Left forelimb (tissue), 1 donor: Measurements from ENCODE around the gene RADX.

Experiments used
- DNase-seq: peaks from one replicate; pipeline ENCODE4 v3.0.0-alpha.2; 2018; ENCODE audit warnings: low spot score

Gene RADX

GRCh38 chrX:106692425-106693065 is 80.8 kb downstream of the RADX start:
- no peak for DNase-seq

- DNase-seq = no peak
Observed at GRCh38 chrX:106696502-106696901, 84.7 kb downstream of the RADX start.

- DNase-seq = no peak
Observed at GRCh38 chrX:106698693-106699092, 86.9 kb downstream of the RADX start.

- no peak for DNase-seq
Observed at GRCh38 chrX:106702636-106703035, 90.9 kb downstream of the RADX start.

- DNase-seq = no peak
Observed at GRCh38 chrX:106706466-106706865, 94.7 kb downstream of the RADX start.

GRCh38 chrX:106707771-106708454 is 96.1 kb downstream of the RADX start:
- DNase-seq = no peak

GRCh38 chrX:106710771-106711170 is 99.0 kb downstream of the RADX start:
- DNase-seq = no peak

GRCh38 chrX:106711375-106711774 is 99.6 kb downstream of the RADX start:
- no peak for DNase-seq

- DNase-seq = no peak
Observed at GRCh38 chrX:106716004-106716403, 104.2 kb downstream of the RADX start.

- no peak for DNase-seq
Observed at GRCh38 chrX:106716463-106716862, 104.7 kb downstream of the RADX start.

- DNase-seq = no peak
Observed at GRCh38 chrX:106718709-106719108, 106.9 kb downstream of the RADX start.

- no peak for DNase-seq
Observed at GRCh38 chrX:106725931-106726330, 114.2 kb downstream of the RADX start.

- DNase-seq = no peak
Observed at GRCh38 chrX:106726485-106727437, 115.0 kb downstream of the RADX start, which contains the start of gene RNF128. Gene RNF128 (plus strand): TSS chrX:106726701. CDS start chrX:106726914, 213 bp downstream.

- no peak for DNase-seq
Observed at GRCh38 chrX:106728337-106728736, 116.6 kb downstream of the RADX start.
